ENCODE results near the gene CIRBP.

CIRBP gene

DNA sequence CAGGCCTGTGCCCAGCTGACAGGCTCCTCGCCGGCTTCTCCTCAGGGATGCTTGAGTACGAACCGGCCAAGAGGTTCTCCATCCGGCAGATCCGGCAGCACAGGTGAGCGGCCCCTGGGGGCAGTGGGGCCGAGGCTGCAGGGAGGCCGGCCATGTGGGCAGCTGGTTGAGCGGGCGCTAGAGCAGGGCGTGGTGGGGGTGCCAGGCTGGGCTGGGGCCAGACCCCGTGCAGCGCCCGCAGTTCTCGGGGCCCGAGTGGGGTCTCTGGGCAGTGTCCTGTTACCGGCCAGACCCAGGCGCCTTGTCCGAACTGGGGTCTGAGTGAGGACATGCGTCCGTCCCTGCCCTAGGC, 47.3 kb upstream of the CIRBP start:
- no peak for TF ChIP-seq EZH2phosphoT487 (IDR thresholded peaks at IDR 0.05; ENCODE audit: low read depth)
- TF ChIP-seq, protein P1, sequence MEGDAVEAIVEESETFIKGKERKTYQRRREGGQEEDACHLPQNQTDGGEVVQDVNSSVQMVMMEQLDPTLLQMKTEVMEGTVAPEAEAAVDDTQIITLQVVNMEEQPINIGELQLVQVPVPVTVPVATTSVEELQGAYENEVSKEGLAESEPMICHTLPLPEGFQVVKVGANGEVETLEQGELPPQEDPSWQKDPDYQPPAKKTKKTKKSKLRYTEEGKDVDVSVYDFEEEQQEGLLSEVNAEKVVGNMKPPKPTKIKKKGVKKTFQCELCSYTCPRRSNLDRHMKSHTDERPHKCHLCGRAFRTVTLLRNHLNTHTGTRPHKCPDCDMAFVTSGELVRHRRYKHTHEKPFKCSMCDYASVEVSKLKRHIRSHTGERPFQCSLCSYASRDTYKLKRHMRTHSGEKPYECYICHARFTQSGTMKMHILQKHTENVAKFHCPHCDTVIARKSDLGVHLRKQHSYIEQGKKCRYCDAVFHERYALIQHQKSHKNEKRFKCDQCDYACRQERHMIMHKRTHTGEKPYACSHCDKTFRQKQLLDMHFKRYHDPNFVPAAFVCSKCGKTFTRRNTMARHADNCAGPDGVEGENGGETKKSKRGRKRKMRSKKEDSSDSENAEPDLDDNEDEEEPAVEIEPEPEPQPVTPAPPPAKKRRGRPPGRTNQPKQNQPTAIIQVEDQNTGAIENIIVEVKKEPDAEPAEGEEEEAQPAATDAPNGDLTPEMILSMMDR (IDR thresholded peaks at IDR 0.05; ENCODE audit: low read depth, low read length): no peak
- H3K9ac ChIP-seq (ENCODE audit: low read length): no peak overlapping the region
- H3K36me3 ChIP-seq (replicated peaks; ENCODE audit: low read depth, low read length): peaks cover 11% of the 10 kb centered on the region
- peaks cover 18% of the 10 kb centered on the region; the same call in 1 of the 2 replicates for H3K79me2 ChIP-seq (ENCODE audit: low read length)
- no peak overlapping the region for H3K27ac ChIP-seq (ENCODE audit: low read length)
- H3K9me3 ChIP-seq (ENCODE audit: insufficient read depth, low read length): no peaks in the 10 kb centered on the region
- H3K4me1 ChIP-seq (ENCODE audit: low read length): no peaks in the 10 kb centered on the region
- no peaks in the 10 kb centered on the region for H3K27me3 ChIP-seq (ENCODE audit: low read depth, low read length)
- no peak overlapping the region for H3K4me2 ChIP-seq (ENCODE audit: low read length)
- no peak overlapping the region for H2AFZ ChIP-seq (ENCODE audit: low read depth, low read length)
- H3K4me3 ChIP-seq (ENCODE audit: low read length): no peak overlapping the region
- H4K20me1 ChIP-seq (ENCODE audit: insufficient read depth, low read length): peaks cover 29% of the 10 kb centered on the region

DNA sequence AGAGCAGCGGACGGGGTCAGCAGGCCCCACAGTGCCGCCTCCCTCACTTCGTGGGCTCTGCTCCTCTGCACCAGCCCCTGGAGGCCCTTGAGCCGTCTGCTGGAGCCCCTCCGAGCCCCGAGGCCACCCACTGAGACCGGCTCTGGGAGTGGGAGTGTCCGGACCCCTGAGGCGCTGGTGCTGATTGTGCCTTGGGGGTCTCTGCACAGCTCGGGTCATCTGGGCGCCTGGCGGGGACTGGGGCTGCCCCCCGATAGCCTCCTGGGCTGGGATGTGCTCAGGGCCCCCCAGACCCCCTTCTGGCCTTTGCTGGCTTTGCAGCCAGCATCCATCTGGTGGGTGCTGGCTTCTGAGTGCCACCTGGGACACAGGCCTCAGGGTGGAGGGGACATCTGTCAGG, 46.7 kb upstream of the CIRBP start:
- H3K4me1 ChIP-seq (ENCODE audit: low read length): no peaks in the 10 kb centered on the region

DNA sequence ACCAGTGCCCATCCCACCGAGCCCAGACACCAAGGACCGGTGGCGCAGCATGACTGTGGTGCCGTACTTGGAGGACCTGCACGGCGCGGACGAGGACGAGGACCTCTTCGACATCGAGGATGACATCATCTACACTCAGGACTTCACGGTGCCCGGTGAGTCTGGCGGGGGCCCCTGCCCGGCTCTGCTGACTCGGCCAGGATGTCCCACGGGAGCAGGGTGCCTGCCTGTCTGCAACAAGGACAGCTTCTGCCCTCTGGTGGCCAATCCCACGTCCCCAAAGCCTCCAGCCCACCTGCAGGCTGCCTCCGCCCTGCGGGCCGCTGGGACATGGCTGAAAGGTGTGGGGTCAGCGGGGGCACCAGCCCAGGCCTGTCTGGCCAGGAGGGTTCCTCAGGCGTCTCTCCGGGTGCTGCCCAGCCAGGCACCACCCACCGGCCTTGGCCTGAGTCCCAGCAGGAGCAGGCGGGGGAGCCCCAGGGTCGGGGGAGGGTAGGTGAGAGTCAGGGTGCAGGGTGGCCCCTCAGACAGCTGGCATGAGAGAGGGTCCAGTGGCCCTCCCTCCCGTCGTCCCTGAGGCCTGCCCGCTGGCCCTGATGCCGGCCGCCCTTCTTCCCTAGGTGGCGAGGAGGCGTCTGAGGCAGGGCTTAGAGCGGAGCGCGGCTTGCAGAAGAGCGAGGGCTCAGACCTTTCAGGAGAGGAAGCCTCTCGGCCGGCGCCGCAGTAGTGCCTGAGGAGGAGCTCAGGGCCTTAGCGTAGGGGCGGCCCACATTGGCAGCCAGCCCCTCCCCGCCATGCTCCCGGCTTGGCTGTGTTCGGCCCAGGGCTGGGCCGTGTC, 45.9 kb upstream of the CIRBP start:
- H3K4me3 ChIP-seq (ENCODE audit: low read length): no peak overlapping the region
- H3K27ac ChIP-seq (ENCODE audit: low read length): no peak overlapping the region
- no peaks in the 10 kb centered on the region for H3K4me1 ChIP-seq (ENCODE audit: low read length)
- no peaks in the 10 kb centered on the region for H3K27me3 ChIP-seq (ENCODE audit: low read depth, low read length)
- H3K79me2 ChIP-seq (ENCODE audit: low read length): peaks cover 6% of the 10 kb centered on the region; the same call in 1 of the 2 replicates
- no peak overlapping the region for H2AFZ ChIP-seq (ENCODE audit: low read depth, low read length)
- no peak overlapping the region for H3K4me2 ChIP-seq (ENCODE audit: low read length)
- H3K9me3 ChIP-seq (ENCODE audit: insufficient read depth, low read length): no peaks in the 10 kb centered on the region
- TF ChIP-seq EZH2phosphoT487 (IDR thresholded peaks at IDR 0.05; ENCODE audit: low read depth): no peak
- TF ChIP-seq, protein P1 (IDR thresholded peaks at IDR 0.05; ENCODE audit: low read depth, low read length): peak; percentile 69
- peaks cover 21% of the 10 kb centered on the region for H3K36me3 ChIP-seq (replicated peaks; ENCODE audit: low read depth, low read length)
- H3K9ac ChIP-seq (ENCODE audit: low read length): no peak overlapping the region
- H4K20me1 ChIP-seq (ENCODE audit: insufficient read depth, low read length): peaks cover 16% of the 10 kb centered on the region

More for the DNA sequence above, 46.7 kb upstream of the CIRBP start:
- Histone ChIP-seq H2AFZ (ENCODE audit: low read depth, low read length) (no peak overlapping the region), H3K27ac (ENCODE audit: low read length) (no peak overlapping the region), H3K36me3 (replicated peaks; ENCODE audit: low read depth, low read length) (peaks cover 13% of the 10 kb centered on the region), H3K4me3 (ENCODE audit: low read length) (no peak overlapping the region), H3K9me3 (ENCODE audit: insufficient read depth, low read length) (no peaks in the 10 kb centered on the region), H3K4me2 (ENCODE audit: low read length) (no peak overlapping the region), H3K79me2 (ENCODE audit: low read length) (peaks cover 13% of the 10 kb centered on the region; the same call in 1 of the 2 replicates), H3K27me3 (ENCODE audit: low read depth, low read length) (no peaks in the 10 kb centered on the region), H4K20me1 (ENCODE audit: insufficient read depth, low read length) (peaks cover 24% of the 10 kb centered on the region), H3K9ac (ENCODE audit: low read length) (no peak overlapping the region)
- TF ChIP-seq, protein P1 (IDR thresholded peaks at IDR 0.05; ENCODE audit: low read depth, low read length): no peak
- no peak for TF ChIP-seq EZH2phosphoT487 (IDR thresholded peaks at IDR 0.05; ENCODE audit: low read depth)

DNA sequence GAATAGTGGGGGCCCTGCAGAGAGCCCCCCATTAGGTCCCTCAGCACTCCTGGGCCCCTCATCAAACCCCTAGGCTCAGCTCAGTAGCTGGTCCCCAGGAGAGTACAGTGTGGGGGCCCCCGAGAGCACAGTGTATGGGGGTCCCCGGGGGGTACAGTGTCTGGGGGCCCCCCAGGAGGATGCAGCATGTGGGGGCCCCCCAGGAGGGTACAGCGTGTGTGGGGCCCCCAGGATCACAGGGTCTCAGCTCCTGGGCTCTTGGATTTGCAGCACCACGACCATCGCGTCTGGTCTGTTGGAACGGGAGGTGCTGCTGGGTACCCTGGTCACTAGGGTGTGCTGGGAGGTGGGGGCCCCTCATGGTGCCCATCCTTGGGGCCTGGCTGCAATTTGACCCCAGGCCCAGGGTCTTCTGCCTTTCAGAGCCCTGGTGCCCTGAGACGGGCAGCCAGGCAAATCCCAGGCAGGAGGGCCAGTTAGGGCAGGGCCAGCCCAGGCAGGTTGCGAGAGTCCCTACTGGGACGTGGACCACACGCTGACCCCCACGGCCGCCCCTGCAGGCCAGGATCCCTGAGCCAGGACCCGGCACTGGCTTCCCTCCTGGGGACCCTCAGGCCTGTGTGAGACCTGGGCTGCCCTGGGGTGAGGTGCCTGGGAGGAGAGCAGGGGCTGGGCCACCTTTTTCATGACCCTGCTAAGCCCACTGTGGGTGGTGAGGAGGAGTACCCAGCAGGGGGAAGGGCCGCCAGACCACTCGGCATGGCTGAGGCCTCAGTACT, 44.9 kb upstream of the CIRBP start:
- no peaks in the 10 kb centered on the region for H3K4me1 ChIP-seq (ENCODE audit: low read length)
- no peak overlapping the region for H3K4me2 ChIP-seq (ENCODE audit: low read length)
- TF ChIP-seq, protein P1 (IDR thresholded peaks at IDR 0.05; ENCODE audit: low read depth, low read length): no peak
- no peak for TF ChIP-seq EZH2phosphoT487 (IDR thresholded peaks at IDR 0.05; ENCODE audit: low read depth)
- no peak overlapping the region for H3K4me3 ChIP-seq (ENCODE audit: low read length)
- no peak overlapping the region for H3K9ac ChIP-seq (ENCODE audit: low read length)
- no peaks in the 10 kb centered on the region for H3K79me2 ChIP-seq (ENCODE audit: low read length)
- no peak overlapping the region for H2AFZ ChIP-seq (ENCODE audit: low read depth, low read length)
- H3K27me3 ChIP-seq (ENCODE audit: low read depth, low read length): no peaks in the 10 kb centered on the region
- H4K20me1 ChIP-seq (ENCODE audit: insufficient read depth, low read length): 0 out of 2 replicates have a peak, but pooled peaks cover 7% of the 10 kb centered on the region
- no peak overlapping the region for H3K27ac ChIP-seq (ENCODE audit: low read length)
- H3K9me3 ChIP-seq (ENCODE audit: insufficient read depth, low read length): no peaks in the 10 kb centered on the region
- peaks cover 21% of the 10 kb centered on the region for H3K36me3 ChIP-seq (replicated peaks; ENCODE audit: low read depth, low read length)
